Naive thymus-derived CD4-positive, alpha-beta T cell (primary cell): ENCODE results near the gene SH2D3C. TPM values are rescaled to one million over a fixed set of nuclear protein-coding genes. Genes with fewer than 3 reads are reported as not detected.

Source experiments
- ATAC-seq: fragments of 150-1000 bp; cut with Tn5 transposase; 2 replicates; pipeline ENCODE4 v1.10.0; 2021; ENCODE audit warnings: mild to moderate bottlenecking, moderate library complexity
- CTCF ChIA-PET: fragments of 350-600 bp; sonication (Branson Sonifier 250); formaldehyde crosslinking; loops from one replicate; lab custom pipeline; 2021; ENCODE audit warnings: antibody characterized with exemption; lab: Charles Lee
- POLR2A ChIA-PET: fragments of 350-600 bp; sonication (Branson Sonifier 250); formaldehyde crosslinking; loops from one replicate; lab custom pipeline; 2021; ENCODE audit warnings: antibody characterized with exemption, inconsistent platforms; lab: Charles Lee
- DNase-seq, 9 donors: peaks; one replicate each; pipeline versions ENCODE4 v3.0.0 to v3.0.0-alpha.2; 2020 to 2022; ENCODE audit warnings: mixed read lengths in 1 of 9
- H3K27ac ChIP-seq: one replicate; pipeline ENCODE4 v1.7.0; 2013; ENCODE audit warnings: mild to moderate bottlenecking, low read depth, low read length, moderate library complexity
- H3K27me3 ChIP-seq, 2 donors: one replicate each; pipeline ENCODE4 v1.7.0; 2013; ENCODE audit warnings: low read length in 2 of 2, mild to moderate bottlenecking in 2 of 2, moderate library complexity in 2 of 2; ENCODE audit not compliant: control insufficient read depth in 2 of 2, insufficient read depth in 2 of 2
- H3K36me3 ChIP-seq, 3 experiments: 1 replicate in 2 of 3; 2 replicates in 1 of 3; pipeline ENCODE4 v1.7.0; 2013; ENCODE audit warnings: low read length in 3 of 3, mild to moderate bottlenecking in 3 of 3, moderate library complexity in 1 of 3; ENCODE audit not compliant: insufficient read depth in 3 of 3, control insufficient read depth in 2 of 3
- H3K4me1 ChIP-seq, 2 donors: one replicate each; pipeline ENCODE4 v1.7.0; 2013; ENCODE audit warnings: low read length in 2 of 2, mild to moderate bottlenecking in 2 of 2, moderate library complexity in 1 of 2; ENCODE audit not compliant: control insufficient read depth in 2 of 2, insufficient read depth in 2 of 2
- H3K4me3 ChIP-seq: 2 replicates; pipeline ENCODE4 v1.7.0; 2013; ENCODE audit warnings: mild to moderate bottlenecking, low read length
- H3K9me3 ChIP-seq, 3 experiments: 1 replicate in 2 of 3; 2 replicates in 1 of 3; pipeline ENCODE4 v1.7.0; 2013; ENCODE audit warnings: low read length in 3 of 3; ENCODE audit not compliant: control insufficient read depth in 2 of 3
- H3K27ac Mint-ChIP-seq, 9 donors: one replicate each; pipeline ENCODE4 v1.8.0; 2020 to 2022; ENCODE audit warnings: mixed read lengths in 9 of 9, mild to moderate bottlenecking in 8 of 9, moderate library complexity in 5 of 9, inconsistent platforms in 2 of 9
- H3K27me3 Mint-ChIP-seq, 5 donors: one replicate each; pipeline ENCODE4 v1.8.0; 2021 to 2022; ENCODE audit warnings: mixed read lengths in 5 of 5, mild to moderate bottlenecking in 1 of 5
- H3K36me3 Mint-ChIP-seq, 5 donors: one replicate each; pipeline ENCODE4 v1.8.0; 2020 to 2022; ENCODE audit warnings: mixed read lengths in 5 of 5, mild to moderate bottlenecking in 3 of 5, inconsistent platforms in 1 of 5
- H3K4me1 Mint-ChIP-seq, 7 donors: one replicate each; pipeline ENCODE4 v1.8.0; 2020 to 2022; ENCODE audit warnings: mixed read lengths in 7 of 7, mild to moderate bottlenecking in 3 of 7, inconsistent platforms in 1 of 7
- H3K4me3 Mint-ChIP-seq, 10 donors: one replicate each; pipeline ENCODE4 v1.8.0; 2020 to 2022; ENCODE audit warnings: mild to moderate bottlenecking in 10 of 10, mixed read lengths in 10 of 10, moderate library complexity in 6 of 10, inconsistent platforms in 2 of 10
- H3K9me3 Mint-ChIP-seq, 11 donors: one replicate each; pipeline ENCODE4 v1.8.0; 2020 to 2022; ENCODE audit warnings: mixed read lengths in 11 of 11, mild to moderate bottlenecking in 4 of 11, inconsistent platforms in 1 of 11, moderate library complexity in 1 of 11
- intact Hi-C, 2 donors: fragments of 100-400 bp; cut with micrococcal nuclease; formaldehyde crosslinking; loops; one replicate each; pipeline ENCODE4 v1.15.1; 2023
- microRNA-seq: library from miRNA; unstranded; fragments of <30 nt; microRNA quantifications from one replicate; pipeline ENCODE4 v1.2.0, GENCODE V29; 2022; ENCODE audit warnings: borderline microRNAs expressed
- polyA plus RNA-seq, 2 donors: library from polyadenylated mRNA; unstranded; fragments of 300-500 nt; fragmentation: Illumina TruSeq; gene quantifications; one replicate each; pipeline ENCODE4 v1.2.3, GENCODE V29; 2021
- total RNA-seq, 6 experiments: library from RNA in 5 of 6; stranded (reverse) in 5 of 6; gene quantifications; 1 replicate in 5 of 6; 2 replicates in 1 of 6; pipeline ENCODE4 v1.2.3 and lab custom pipeline; 2021 to 2026

SH2D3C gene
- total and polyA plus RNA-seq, 7 experiments from 2014 or later = 20.9 to 72.9 (median 51.9) TPM

GRCh38 chr9:127690735-127691134 lies 87.7 kb downstream of the SH2D3C start:
- ATAC-seq (no peak), DNase-seq (no peak)
- Histone ChIP-seq H3K27me3 (no peaks in the 10 kb centered on the region), H3K9me3 (no peaks in the 10 kb centered on the region), H3K36me3 (no peaks in the 10 kb centered on the region), H3K27ac (no peak overlapping the region), H3K4me1 (no peaks in the 10 kb centered on the region), H3K4me3 (no peak overlapping the region)
- intact Hi-C loops = no loop called here
- POLR2A ChIA-PET = interaction anchor here (0.6 kb wide), 1 partner anchor 31 kb away, joined by 4 read pairs; no protein-coding TSS in a partner anchor
- peaks cover 0 to 7% (median 0%) of the 10 kb centered on the region in 7 donors for H3K4me1 Mint-ChIP-seq
- H3K4me3 Mint-ChIP-seq = no peak overlapping the region
- no peaks in the 10 kb centered on the region for H3K27me3 Mint-ChIP-seq
- H3K27ac Mint-ChIP-seq = no peak overlapping the region
- CTCF ChIA-PET = no interaction called here
- H3K36me3 Mint-ChIP-seq = peaks cover 0 to 12% (median 0%) of the 10 kb centered on the region in 5 donors
- no peaks in the 10 kb centered on the region for H3K9me3 Mint-ChIP-seq

- Mint-ChIP-seq H3K27ac (no peak overlapping the region), H3K9me3 (no peaks in the 10 kb centered on the region), H3K27me3 (no peaks in the 10 kb centered on the region), H3K4me3 (no peak overlapping the region), H3K4me1 (no peaks in the 10 kb centered on the region), H3K36me3 (peaks cover 0 to 15% (median 0%) of the 10 kb centered on the region in 5 donors)
- ChIA-PET POLR2A (no interaction called here), CTCF (no interaction called here)
- ATAC-seq = no peak
- H3K27me3 ChIP-seq = no peaks in the 10 kb centered on the region
- no peaks in the 10 kb centered on the region for H3K36me3 ChIP-seq
- intact Hi-C loops = no loop called here
- no peak overlapping the region for H3K4me3 ChIP-seq
- H3K4me1 ChIP-seq = no peaks in the 10 kb centered on the region
- no peak overlapping the region for H3K27ac ChIP-seq
- DNase-seq = no peak
- no peaks in the 10 kb centered on the region for H3K9me3 ChIP-seq
Observed at GRCh38 chr9:127689329-127690000, 89.0 kb downstream of the SH2D3C start.

Small RNA genes lying within 50 kb of the gene (microRNA-seq; reads per million reads assigned to microRNA genes)
- gene MIR2861 (not detected), gene MIR3960 (not detected)

Other genes with a start within 250 kb of the SH2D3C start
- 10 to 100 TPM in 4 of 5 experiments, 1 to 10 TPM in 1; 6.7 to 17.8 (median 14.1) TPM for gene STXBP1, start 166.4 kb downstream of the SH2D3C start, total RNA-seq
- gene STXBP1, start 166.4 kb downstream of the SH2D3C start, polyA plus RNA-seq = 1 to 10 TPM; 3.0 to 3.3 TPM
- under 1 TPM in 3 of 5 experiments, not detected in 2; 0.22 to 0.38 (median 0.27) TPM for gene CFAP157, start 71.7 kb downstream of the SH2D3C start, total RNA-seq
- gene CFAP157, start 71.7 kb downstream of the SH2D3C start, polyA plus RNA-seq = under 1 TPM; 0.11 to 0.20 TPM
- gene PTRH1, start 63.0 kb downstream of the SH2D3C start, total RNA-seq = 1 to 10 TPM; 7.8 to 9.5 (median 8.6) TPM
- gene PTRH1, start 63.0 kb downstream of the SH2D3C start, polyA plus RNA-seq = 10 to 100 TPM; 17.0 to 28.7 TPM
- 1 to 10 TPM in 4 of 5 experiments, under 1 TPM in 1; 0.29 to 9.9 (median 4.6) TPM for gene TTC16, start 62.6 kb downstream of the SH2D3C start, total RNA-seq
- gene TTC16, start 62.6 kb downstream of the SH2D3C start, polyA plus RNA-seq = 1 to 10 TPM in 1 of 2 donors, under 1 TPM in 1; 0.73 to 1.7 TPM
- 10 to 100 TPM in 4 of 5 experiments, 1 to 10 TPM in 1; 9.5 to 22.3 (median 10.8) TPM for gene TOR2A, start 43.4 kb downstream of the SH2D3C start, total RNA-seq
- 10 to 100 TPM; 16.6 to 20.2 TPM for gene TOR2A, start 43.4 kb downstream of the SH2D3C start, polyA plus RNA-seq
- 100 to 1,000 TPM; 110 to 135 (median 134) TPM for gene CDK9, start 7.4 kb upstream of the SH2D3C start, total RNA-seq
- 10 to 100 TPM; 37.5 to 65.9 TPM for gene CDK9, start 7.4 kb upstream of the SH2D3C start, polyA plus RNA-seq
- gene FPGS, start 24.2 kb upstream of the SH2D3C start, total RNA-seq = 100 to 1,000 TPM in 2 of 5 experiments, 10 to 100 TPM in 3; 90.4 to 123 (median 95.4) TPM
- gene FPGS, start 24.2 kb upstream of the SH2D3C start, polyA plus RNA-seq = 10 to 100 TPM; 37.3 to 51.4 TPM
- gene ENG, start 76.0 kb upstream of the SH2D3C start, total RNA-seq = 10 to 100 TPM in 4 of 5 experiments, 1 to 10 TPM in 1; 6.2 to 25.8 (median 12.5) TPM
- 1 to 10 TPM; 4.5 to 6.4 TPM for gene ENG, start 76.0 kb upstream of the SH2D3C start, polyA plus RNA-seq
- gene AK1, start 99.0 kb upstream of the SH2D3C start, total RNA-seq = 10 to 100 TPM; 33.2 to 64.9 (median 51.6) TPM
- under 1 TPM; 0.09 to 0.21 TPM for gene AK1, start 99.0 kb upstream of the SH2D3C start, polyA plus RNA-seq
- 100 to 1,000 TPM in 3 of 5 experiments, 10 to 100 TPM in 2; 63.0 to 125 (median 107) TPM for gene ST6GALNAC6, start 120.9 kb upstream of the SH2D3C start, total RNA-seq
- 10 to 100 TPM; 28.3 to 34.5 TPM for gene ST6GALNAC6, start 120.9 kb upstream of the SH2D3C start, polyA plus RNA-seq
- gene ST6GALNAC4, start 138.4 kb upstream of the SH2D3C start, total RNA-seq = 10 to 100 TPM; 28.0 to 51.0 (median 36.1) TPM
- 10 to 100 TPM; 20.0 to 21.7 TPM for gene ST6GALNAC4, start 138.4 kb upstream of the SH2D3C start, polyA plus RNA-seq
- gene PIP5KL1, start 152.1 kb upstream of the SH2D3C start, total RNA-seq = 1 to 10 TPM; 1.4 to 2.9 (median 2.1) TPM
- gene PIP5KL1, start 152.1 kb upstream of the SH2D3C start, polyA plus RNA-seq = under 1 TPM in 1 of 2 donors, not detected in 1; 0.17 TPM
- gene DPM2, start 159.2 kb upstream of the SH2D3C start, total RNA-seq = 10 to 100 TPM; 29.1 to 84.4 (median 56.8) TPM
- 10 to 100 TPM; 29.3 to 39.5 TPM for gene DPM2, start 159.2 kb upstream of the SH2D3C start, polyA plus RNA-seq
- 100 to 1,000 TPM; 252 to 664 (median 347) TPM for gene EEIG1, start 202.3 kb upstream of the SH2D3C start, total RNA-seq
- 100 to 1,000 TPM; 124 to 297 TPM for gene EEIG1, start 202.3 kb upstream of the SH2D3C start, polyA plus RNA-seq